SIG-M5 treated with dmso at 0.1 percent for 504 hours (cell line): ENCODE data around the gene SMARCC1.
A peak's percentile ranks its signal among the peaks of the same experiment; 100 is the strongest.

Experiments used
- DNase-seq: peaks from one replicate; lab custom pipeline; 2025; ENCODE audit not compliant: unreplicated experiment; lab: John Stamatoyannopoulos, UW

SMARCC1 gene

DNA sequence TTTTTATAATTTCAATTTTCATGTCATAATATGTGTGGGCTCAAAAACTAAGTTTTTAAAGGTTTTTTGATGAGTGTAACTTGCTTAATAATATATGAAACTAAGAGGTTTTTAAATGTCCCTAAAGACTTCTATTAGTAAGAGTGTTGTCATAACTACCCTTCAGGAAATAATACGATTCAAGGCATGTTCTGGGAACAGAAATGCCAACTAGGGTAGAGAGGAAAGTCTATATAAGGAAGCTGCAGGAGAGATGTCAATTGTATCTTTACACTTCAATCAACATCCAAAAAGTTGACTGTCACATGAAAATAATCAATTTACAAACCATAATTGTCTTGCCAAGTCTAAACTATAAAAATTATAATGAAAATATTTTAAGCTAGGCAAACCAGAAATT is 76.3 kb downstream of the SMARCC1 start:
- DNase-seq: peak; percentile 23

DNA sequence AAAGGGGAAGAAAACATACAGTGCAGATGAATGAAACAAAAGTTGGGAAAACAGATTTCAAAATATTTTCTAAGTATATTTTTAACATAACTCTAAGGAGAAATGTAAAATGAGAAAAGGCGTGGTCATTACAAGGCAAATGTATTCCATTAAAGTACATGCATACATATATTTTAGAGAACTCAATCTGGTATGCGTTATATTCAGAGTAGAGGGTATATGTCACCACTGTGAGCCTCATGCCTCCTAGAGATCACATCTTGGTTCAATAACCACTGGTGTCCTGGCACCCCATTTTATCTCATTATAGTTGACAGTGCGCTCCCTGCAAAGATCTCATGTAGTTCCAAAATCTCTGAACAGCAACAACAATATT is 77.5 kb downstream of the SMARCC1 start:
- DNase-seq: no peak

DNA sequence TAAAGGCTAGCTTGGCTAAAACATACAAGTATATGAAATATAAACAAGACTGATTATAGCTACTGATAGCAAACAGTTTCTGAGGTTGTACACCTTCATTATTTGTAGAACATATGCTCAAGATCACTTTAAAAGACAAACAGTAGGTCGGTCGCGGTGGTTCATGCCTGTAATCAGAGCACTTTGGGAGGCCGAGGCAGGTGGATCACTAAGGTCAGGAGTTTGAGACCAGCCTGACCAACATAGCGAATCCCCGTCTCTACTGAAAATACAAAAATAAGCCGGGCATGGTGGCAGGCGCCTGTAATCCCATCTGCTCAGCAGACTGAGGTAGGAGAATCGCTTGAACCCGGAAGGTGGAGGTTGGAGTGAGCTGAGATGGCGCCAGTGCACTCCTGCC is 80.3 kb downstream of the SMARCC1 start:
- DNase-seq: no peak

DNA sequence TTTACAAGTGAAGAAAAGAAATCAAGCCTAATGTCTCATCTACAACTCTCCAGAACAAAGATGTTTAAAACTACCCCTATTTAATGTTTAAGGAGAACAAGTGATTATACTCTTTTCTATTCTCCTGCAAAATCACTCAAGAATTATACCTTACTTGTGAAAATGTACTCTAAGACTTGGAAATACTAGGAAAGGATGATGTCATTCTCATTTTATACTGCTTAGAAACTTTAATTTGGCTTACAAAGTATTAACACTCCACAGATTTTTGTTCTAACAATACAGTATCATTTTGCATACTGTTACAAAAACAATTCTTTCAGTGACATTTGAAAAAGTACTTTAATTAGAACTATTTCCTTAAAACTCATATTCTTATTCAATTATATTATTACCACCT is 89.5 kb downstream of the SMARCC1 start:
- DNase-seq: no peak

DNA sequence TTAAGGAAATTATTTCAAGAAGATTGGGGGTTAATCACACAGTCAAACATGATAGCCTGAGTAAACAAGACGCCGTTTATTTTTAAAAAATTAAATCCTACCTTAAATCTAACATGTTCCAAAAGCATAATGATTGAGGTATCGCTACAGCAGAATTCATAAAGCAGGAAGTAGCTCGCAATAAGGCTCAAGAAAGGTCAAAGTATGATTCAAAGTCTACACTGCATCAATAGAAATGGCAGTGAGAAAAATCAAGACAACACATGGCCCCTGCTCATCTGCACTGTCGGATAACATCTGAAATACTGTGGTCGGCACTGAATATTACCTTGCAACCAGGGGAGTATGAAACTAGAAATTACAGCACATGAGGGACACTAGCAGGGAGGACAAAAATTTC is 93.2 kb downstream of the SMARCC1 start:
- DNase-seq: no peak

DNA sequence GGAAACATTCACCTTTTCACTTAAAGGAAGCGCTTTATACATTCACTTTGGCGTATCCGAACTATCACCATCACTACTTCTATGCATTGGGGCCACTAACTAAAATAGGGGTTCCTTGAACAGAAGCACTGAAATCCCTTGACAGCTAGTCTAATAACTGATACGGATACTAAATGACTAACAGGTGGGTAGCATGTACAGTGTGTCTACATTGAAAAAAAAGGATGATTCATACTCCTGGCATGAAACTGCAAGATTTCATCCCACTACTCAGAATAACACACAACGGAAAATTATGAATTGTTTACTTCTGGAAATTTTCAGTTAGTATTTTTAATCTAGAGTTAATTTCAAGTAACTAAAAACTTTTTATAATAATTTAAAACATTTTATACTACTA is 96.7 kb downstream of the SMARCC1 start:
- DNase-seq: no peak

DNA sequence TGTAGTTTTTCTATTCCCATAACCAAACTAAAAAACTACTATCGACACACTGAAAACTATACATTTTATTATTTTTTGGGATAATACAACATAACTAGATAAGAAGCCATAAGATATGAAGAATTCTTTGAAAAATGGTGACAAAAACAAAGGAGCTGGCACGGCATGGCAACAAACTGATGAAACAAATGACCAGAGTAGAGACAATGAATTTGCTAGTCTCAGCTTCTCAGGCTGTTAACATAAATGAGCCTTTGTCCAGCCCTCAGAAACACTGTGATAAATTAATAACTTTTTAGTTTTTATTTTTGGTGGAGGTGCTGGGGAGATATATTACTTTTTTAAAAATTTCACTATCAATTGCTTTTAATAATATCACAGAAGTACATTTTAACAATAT is 100.7 kb downstream of the SMARCC1 start:
- DNase-seq: no peak

DNA sequence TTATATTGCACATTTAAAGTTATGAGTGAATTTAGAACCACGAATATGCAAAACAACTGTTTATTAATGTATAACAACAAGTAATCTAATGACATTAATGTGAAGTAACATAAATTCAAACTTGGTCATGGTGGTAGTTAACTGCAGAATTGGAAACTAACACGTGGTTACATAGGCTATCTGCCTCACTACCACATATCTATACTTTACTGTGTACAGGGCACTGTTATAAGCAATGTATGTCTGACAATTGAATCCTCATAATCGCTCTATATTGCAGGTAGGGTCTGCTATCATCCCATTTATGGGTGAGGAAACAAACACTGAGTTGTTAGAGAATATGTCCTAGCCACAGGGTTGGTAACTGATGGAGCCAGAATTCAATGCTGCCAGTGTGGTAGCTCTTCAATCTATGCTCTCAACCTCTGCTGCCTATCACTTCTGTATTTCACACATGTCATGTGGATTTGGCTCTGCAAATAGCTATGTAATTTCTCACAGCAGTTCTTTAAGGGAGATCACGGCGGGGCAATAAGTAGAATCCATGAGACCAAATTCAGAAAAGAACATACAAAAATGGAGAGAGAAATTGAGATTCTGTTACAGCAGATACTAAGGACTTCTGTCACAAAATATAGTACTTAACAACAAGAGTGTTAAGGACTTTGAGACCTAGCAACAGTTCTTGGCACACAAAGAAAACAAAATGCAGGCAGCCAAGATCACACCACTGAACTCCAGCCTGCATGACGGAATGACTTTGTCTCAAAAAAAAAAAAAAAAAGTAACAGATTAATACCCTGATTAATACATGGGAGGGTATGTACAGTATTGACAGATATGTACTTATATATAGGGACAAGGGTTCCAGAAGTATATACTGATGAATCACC is 103.0 kb downstream of the SMARCC1 start:
- no peak for DNase-seq

DNA sequence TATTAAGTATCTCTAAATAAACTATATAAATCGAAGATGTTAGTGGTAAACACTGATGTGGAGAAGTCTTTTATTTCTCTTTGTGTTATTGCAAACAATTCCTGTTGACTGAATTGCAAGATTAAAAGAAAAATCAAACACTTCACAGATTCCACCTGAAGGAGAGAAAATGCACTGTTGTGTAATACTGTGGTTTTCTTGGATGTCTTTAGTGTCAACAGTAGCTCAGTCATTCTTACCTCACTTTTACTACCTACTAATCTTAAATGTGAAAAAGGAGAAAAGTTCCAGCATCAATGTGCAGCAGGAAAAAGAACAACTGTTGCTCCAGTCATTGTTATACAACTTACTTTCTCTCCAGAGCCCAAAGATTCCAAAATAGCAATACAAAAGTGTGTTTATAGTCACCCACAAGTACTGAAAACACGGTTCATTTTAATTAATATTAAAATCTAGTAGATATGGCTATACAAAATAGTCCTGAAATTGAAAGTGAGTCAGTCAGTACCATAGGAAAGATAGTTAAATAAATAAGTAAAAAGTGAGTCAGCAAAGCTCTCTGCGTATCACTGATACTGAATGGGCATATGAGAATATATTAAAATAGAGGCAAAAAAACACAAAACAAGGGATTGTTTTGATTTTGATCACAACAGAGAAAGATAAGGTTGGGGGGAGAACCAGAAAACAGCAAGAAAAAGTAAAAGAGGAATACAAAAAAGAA is 112.5 kb downstream of the SMARCC1 start:
- DNase-seq: no peak

DNA sequence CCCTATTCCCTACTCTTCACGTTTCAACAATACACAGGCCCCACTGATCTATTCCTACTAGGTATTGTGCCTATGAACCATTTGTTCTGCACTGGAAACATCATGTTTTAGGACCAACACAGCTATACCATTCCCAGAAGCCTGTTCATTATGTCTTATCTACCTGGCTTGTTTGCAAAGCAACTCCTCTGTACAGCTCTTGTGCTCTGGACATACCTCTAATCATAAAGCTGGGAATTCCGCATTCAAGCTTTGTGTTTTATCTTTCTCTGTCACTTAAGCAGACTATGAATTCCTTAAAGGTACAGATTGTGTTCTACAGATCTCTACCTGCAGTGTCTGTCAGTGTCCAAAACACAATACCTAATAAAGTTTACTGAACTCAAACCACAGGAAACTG is 115.6 kb downstream of the SMARCC1 start:
- no peak for DNase-seq

DNA sequence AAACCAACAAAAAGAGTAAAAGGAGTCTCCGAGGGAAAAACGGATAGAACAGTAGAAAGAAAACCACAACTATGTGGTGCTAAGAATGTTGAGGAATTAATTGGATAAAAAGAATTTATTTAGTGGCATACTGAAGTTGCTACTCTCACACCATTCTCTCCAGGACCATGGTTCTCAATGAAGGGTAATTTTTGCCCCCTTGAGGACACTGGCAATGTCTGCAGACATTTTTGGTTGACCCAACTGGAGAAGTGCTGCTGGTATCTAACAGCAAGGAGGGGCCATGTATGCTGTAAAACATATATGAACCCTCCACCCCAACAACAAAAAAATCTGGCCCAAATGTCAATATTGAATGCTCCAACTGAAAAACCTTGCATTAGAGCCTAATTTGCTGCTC is 117.2 kb downstream of the SMARCC1 start:
- DNase-seq: no peak

DNA sequence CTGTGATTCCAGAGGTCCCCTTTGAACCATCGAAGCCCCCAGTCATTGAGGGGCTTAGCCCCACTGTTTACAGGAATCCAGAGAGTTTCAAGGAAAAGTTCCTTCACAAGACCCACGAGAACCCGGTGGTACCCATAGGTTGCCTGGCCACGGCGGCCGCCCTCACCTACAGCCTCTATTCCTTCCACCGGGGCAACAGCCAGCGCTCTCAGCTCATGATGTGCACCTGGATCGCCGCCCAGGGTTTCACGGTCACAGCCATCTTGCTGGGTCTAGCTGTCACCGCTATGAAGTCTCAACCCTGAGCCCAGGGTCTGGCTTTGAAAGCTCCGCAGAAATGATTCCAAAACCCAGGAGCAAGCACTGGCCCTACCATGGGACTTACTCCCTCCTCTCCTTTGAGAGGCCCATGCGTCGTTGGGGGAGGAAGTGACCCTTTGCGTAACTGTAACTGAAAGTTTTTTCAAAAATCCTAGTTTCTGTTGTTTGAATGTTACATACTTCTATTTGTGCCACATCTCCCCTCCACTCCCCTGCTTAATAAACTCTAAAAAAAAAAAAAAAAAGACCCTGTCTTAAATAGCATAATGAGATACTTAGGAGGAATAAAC is 118.0 kb downstream of the SMARCC1 start:
- peak; percentile 14 for DNase-seq

DNA sequence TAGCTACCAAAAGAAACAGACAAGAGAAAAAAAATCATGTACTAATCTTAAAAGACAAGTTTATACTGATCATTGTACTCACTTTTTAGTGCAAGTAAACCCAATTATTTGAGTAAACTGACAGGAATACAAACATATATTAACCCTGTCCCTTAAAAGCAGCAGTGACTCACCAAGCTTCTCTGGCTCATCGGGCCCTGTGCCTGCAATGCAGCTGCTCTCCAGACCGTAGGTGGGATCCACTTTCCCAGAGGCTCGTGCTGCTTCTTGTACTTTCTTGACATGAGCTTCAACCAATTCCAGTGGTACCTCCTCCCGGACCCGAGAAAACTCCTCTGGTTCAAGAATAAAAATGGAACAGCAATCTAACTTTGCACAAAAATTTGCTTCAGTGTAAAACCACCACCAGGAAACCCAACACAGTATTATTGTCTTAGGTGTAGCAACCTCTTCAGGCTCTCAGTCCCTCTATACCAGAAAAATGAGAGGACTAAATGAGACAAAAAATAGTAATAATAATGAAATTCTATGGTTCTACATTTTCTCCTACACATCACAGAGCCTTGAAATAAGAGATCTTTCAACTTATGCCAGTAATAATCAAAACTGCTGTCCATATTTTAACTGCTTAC is 120.5 kb downstream of the SMARCC1 start:
- DNase-seq: no peak

DNA sequence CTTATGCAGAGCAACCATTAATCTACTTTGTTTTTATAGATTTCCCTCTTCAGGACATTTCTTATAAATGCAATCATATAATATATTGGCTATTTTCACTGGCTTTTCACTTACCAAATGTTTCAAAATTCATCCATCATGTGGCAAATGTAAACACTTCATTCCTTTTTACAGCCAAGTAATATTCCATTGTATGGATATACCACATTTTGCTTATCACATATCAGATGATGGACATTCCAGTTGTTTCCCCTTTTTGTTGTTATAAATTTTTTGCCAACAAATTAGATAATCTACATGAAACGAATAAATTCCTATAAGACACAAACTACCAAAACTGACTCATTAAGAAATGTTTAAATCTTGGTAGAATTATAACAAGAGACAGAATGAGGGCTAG is 123.2 kb downstream of the SMARCC1 start:
- DNase-seq: no peak

DNA sequence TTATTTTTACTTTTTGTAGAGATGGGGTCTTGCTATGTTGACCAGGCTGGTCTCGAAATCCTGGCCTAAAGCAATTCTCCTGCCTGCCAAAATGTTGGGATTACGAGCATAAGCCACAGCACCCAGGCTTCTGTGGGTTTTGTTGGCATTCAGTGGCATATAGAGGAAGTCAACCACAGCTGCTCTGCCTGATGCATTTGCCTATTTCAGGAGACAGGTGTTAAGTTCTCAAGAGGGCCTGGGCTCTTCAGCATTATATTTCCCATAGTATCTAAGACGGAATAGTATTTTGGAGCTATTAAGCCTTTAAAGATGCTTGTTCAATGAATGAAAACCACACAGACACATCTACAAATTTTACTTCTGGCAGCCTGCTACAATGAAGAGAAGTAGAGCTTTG is 129.6 kb downstream of the SMARCC1 start:
- no peak for DNase-seq

DNA sequence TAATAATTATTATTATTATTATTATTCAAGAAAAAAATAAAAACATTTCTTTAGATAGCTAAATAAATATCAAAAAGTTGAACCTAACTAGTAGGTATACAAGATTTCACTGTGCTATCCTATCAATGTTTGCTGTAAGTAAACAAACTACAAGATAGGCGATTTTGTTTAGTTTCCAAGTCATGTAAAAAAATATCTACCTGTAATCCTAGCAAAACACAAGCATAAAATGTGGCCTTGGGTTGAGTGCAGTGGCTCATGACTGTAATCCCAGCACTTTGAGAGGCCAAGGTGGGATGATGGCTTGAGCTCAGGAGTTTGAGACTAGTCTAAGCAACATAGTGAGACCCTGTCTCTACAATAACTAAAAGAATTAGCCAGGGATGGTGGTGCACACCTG is 131.4 kb downstream of the SMARCC1 start:
- no peak for DNase-seq

DNA sequence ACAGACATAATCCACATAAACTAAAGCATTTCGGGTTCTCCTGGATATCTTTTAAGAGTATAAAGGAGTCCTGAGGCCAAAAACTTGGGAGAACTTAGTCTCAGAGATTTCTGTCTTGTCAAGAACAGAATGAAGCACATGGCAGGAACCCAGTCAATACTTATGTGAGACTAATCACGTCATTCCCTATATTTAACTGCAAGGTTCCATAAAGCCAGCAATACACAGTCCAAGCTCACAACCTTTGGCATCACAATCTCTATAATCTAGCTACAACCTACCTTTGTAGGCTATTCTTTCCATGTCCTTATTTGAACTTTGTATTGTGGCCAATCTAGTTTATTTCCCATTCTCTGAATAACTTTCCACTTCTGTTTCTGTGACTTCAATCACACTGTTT is 134.1 kb downstream of the SMARCC1 start:
- no peak for DNase-seq

DNA sequence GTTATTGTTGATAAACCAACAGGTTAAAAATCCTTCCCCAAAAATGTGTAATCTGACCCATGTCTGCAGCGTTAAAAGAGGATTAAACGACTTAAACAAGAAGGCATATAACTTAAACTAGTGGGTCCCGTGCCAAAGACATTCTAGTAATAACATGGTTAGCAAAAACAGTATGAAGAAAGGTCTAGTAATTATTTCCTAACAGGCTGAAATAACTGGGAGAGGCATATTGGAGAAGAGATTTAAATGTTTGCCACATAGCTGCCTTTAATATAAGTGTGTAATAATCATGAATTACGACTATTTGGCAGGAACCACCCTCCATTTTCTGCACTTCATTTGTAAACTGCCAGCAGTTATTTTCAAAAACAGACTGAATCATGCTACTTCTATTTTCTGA is 135.3 kb downstream of the SMARCC1 start:
- no peak for DNase-seq

DNA sequence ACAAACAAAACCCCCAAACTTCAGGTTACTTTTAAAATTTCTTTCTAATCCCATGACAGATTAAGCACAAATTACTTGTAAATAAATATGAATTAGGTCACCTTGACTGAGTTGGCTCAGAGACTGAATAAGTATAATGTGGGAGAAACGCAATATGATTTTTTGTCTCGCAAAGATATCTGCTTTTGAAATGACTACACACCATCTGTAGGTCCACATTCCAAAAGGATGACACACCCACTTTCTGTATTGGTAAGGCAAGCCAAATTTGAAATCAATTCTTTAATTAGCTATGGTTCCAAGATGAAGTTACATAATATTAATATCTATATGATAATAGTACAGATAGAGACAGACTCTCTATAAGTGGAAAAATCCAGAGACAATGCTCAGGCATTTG is 136.1 kb downstream of the SMARCC1 start:
- no peak for DNase-seq

DNA sequence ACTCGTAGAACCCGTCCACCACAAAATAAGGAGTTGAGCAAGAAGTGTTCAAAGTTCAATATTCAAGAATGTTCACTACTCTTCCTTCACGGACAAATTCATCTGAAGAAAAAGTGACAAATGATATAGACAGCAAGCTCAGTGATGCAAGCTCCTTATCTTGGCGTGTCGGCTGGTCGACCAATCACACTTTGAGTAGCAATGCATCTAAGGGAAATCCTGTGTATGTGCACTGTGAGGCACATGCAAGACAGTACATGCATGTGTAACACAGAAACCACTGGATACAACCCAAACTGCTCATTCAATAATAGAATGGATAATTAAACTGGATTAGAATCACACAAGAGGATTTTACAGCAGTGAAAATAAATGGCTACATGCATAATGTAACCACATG is 138.6 kb downstream of the SMARCC1 start:
- no peak for DNase-seq

DNA sequence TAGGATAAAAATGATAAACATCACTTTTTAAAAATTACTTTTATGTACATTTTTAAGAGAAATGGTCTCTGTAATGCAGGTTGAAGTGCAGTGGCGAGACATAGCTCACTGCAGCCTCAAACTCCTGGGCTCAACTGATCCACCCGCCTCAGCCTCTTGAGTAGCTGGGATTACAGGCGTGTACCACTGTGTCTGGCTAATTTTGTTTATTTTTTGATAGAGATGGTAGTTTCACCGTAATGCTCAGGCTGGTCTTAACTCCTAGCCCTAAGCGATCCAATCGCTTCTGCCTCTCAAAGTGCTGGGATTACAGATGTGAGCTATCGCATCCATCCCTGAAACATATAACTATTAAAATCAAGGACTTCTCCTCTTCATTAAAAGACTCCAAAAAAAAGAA is 140.0 kb downstream of the SMARCC1 start:
- no peak for DNase-seq

DNA sequence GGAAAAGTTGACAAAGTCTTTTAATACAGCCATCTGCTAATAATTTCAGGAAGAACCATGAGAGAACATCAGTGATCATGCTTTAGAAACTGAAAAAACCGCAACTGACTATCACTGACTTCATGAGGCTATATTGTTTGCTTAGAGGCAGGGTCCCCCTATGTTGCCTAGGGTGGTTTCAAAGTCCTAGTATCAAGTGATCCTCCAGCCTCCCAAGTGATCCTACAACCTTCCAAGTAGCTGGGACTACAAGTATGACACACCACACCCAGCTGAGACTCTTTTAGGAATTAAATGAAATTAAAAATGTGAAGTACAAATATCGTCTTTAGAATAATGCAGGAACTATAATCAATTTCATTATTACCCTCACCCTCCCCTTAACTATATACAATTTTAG is 144.8 kb downstream of the SMARCC1 start:
- no peak for DNase-seq
